A549 (cell line): Measurements from ENCODE around the gene AIP.

ENCODE experiments used
- CTCF ChIP-seq: fragments of >200 bp; sonication (Bioruptor Twin); formaldehyde crosslinking; IDR thresholded peaks from 3 replicates; pipeline ENCODE4 v1.5.1; 2016
- HOXA7 ChIP-seq: fragments of 250-450 bp; sonication (Bioruptor Pico); IDR thresholded peaks from 2 replicates; pipeline ENCODE4 v1.5.0; 2020; ENCODE audit warnings: mild to moderate bottlenecking, moderate library complexity
- MAX ChIP-seq: IDR thresholded peaks from 2 replicates; pipeline ENCODE4 v1.6.1; 2012
- POLR2A ChIP-seq: IDR thresholded peaks from 2 replicates; pipeline ENCODE4 v1.6.1; 2012; ENCODE audit warnings: mild to moderate bottlenecking, low read length
- POLR2AphosphoS2 ChIP-seq: conservative IDR thresholded peaks from 2 replicates; pipeline ENCODE4 v1.6.1; 2012; ENCODE audit warnings: low read length, improper control_type of control experiment, inconsistent platforms

GRCh38 chr11:67514116-67514515, 31.3 kb downstream of the AIP start:
- TF ChIP-seq POLR2AphosphoS2 (no peak), MAX (no peak), CTCF (no peak), HOXA7 (CRISPR knock-in tag) (no peak), POLR2A (no peak)
